Chondrocyte (in vitro differentiated cells): ENCODE results near the gene MEIS3. TPM values are rescaled to one million over a fixed set of nuclear protein-coding genes. Genes with fewer than 3 reads are reported as not detected.
"Not testable (repeated sequence)": the region's sequence is repeated elsewhere in the genome, so short reads cannot be mapped to it uniquely, and the experiment has no call there.

Experiments
- DNase-seq: peaks from one replicate; pipeline ENCODE4 v3.0.0; 2021; ENCODE audit warnings: mixed read lengths, low spot score
- H3K27ac Mint-ChIP-seq: one replicate; pipeline ENCODE4 v1.8.0; 2021; ENCODE audit warnings: mild to moderate bottlenecking, moderate library complexity, mixed read lengths; ENCODE audit not compliant: unreplicated experiment
- H3K27me3 Mint-ChIP-seq: 2 replicates; pipeline ENCODE4 v1.8.0; 2021; ENCODE audit warnings: low read depth, mixed read lengths
- H3K36me3 Mint-ChIP-seq: 2 replicates; pipeline ENCODE4 v1.8.0; 2021; ENCODE audit warnings: low read depth, mixed read lengths
- H3K4me1 Mint-ChIP-seq: 2 replicates; pipeline ENCODE4 v1.8.0; 2021; ENCODE audit warnings: low read depth, mild to moderate bottlenecking, mixed read lengths
- H3K4me3 Mint-ChIP-seq: one replicate; pipeline ENCODE4 v1.8.0; 2021; ENCODE audit warnings: mild to moderate bottlenecking, moderate library complexity, mixed read lengths; ENCODE audit not compliant: unreplicated experiment
- H3K9me3 Mint-ChIP-seq: 2 replicates; pipeline ENCODE4 v1.8.0; 2021; ENCODE audit warnings: low read depth, mixed read lengths
- total RNA-seq: library from RNA; stranded (reverse); gene quantifications from 3 replicates; pipeline ENCODE4 v1.2.1, GENCODE V29; 2021
- TF ChIP-seq, protein P1 (sequence below): fragments of 200-600 bp; sonication (generic); IDR thresholded peaks from 2 replicates; pipeline ENCODE4 v1.5.0; 2021; ENCODE audit warnings: antibody characterized with exemption, mild to moderate bottlenecking, moderate library complexity

Gene MEIS3
- total RNA-seq, 1 donor from 2014 or later: 79.5 TPM

- Mint-ChIP-seq H3K27ac (no peak overlapping the region), H3K9me3 (no peaks in the 10 kb centered on the region), H3K27me3 (peaks cover 11% of the 10 kb centered on the region), H3K36me3 (no peaks in the 10 kb centered on the region), H3K4me1 (peaks cover 3% of the 10 kb centered on the region), H3K4me3 (no peak overlapping the region)
- TF ChIP-seq, protein P1, sequence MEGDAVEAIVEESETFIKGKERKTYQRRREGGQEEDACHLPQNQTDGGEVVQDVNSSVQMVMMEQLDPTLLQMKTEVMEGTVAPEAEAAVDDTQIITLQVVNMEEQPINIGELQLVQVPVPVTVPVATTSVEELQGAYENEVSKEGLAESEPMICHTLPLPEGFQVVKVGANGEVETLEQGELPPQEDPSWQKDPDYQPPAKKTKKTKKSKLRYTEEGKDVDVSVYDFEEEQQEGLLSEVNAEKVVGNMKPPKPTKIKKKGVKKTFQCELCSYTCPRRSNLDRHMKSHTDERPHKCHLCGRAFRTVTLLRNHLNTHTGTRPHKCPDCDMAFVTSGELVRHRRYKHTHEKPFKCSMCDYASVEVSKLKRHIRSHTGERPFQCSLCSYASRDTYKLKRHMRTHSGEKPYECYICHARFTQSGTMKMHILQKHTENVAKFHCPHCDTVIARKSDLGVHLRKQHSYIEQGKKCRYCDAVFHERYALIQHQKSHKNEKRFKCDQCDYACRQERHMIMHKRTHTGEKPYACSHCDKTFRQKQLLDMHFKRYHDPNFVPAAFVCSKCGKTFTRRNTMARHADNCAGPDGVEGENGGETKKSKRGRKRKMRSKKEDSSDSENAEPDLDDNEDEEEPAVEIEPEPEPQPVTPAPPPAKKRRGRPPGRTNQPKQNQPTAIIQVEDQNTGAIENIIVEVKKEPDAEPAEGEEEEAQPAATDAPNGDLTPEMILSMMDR: no peak
- no peak for DNase-seq
Measured at GRCh38 chr19:47390533-47391488, 28.5 kb downstream of the MEIS3 start.

DNA sequence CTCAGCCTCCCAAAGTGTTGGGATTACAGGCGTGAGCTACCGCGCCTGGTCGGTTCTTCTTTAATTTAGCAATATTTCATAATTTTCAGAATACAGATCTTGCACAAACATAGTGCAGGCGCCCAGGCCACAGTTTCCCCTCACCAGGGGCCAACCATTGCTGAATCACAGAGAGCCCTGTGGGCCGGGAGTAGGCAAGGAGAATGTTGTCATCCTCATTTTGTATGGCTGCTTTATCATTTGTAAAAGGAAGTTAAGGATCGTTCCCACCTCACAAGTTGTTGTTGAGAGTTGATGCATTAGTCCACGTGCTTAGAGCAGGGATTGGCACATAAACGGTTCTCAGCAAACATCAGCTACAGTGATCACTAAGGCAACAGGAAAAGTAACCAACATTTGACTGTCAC, 30.2 kb downstream of the MEIS3 start:
- H3K4me1 Mint-ChIP-seq: peaks cover 3% of the 10 kb centered on the region
- no peaks in the 10 kb centered on the region for H3K36me3 Mint-ChIP-seq
- H3K27me3 Mint-ChIP-seq: peaks cover 7% of the 10 kb centered on the region
- H3K4me3 Mint-ChIP-seq: no peak overlapping the region
- no peak overlapping the region for H3K27ac Mint-ChIP-seq
- TF ChIP-seq, protein P1: no peak
- H3K9me3 Mint-ChIP-seq: no peaks in the 10 kb centered on the region
- no peak for DNase-seq

DNA sequence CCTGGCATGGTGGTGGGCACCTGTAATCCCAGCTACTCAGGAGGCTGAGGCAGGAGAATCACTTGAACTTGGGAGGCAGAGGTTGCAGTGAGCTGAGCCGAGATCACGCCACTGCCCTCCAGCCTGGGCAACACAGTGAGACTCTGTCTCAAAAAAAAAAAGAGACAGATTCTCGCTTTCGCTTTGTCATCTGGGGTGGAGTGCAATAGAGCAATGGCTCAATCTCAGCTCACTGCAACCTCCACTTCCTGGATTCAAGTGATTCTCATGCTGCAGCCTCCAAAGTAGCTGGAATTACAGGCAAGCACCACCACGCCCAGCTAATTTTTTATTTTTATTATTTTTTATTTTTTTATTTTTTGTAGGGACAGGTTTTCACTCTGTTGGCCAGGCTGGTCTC, 30.6 kb downstream of the MEIS3 start:
- not testable (repeated sequence) for H3K4me1 Mint-ChIP-seq, H3K36me3 Mint-ChIP-seq, H3K27me3 Mint-ChIP-seq, H3K9me3 Mint-ChIP-seq, DNase-seq, H3K4me3 Mint-ChIP-seq, H3K27ac Mint-ChIP-seq

DNA sequence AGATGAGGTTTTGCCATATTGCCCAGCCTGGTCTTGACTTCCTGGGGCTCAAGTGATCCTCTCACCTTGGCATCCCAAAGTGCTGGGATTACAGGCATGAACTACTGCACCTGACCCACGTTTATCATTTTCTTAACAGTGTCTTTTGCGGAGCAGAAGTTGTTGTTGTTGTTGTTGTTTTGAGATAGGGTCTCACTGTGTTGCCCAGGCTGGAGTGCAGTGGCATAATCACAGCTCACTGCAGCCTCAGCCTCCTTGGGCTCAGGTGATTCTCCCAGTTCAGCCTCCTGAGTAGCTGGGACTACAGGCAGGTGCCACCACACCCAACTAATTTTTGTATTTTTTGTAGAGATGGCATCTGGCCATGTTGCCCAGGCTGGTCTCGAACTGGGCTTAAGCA, 31.7 kb downstream of the MEIS3 start:
- not testable (repeated sequence) for H3K4me3 Mint-ChIP-seq, DNase-seq, H3K9me3 Mint-ChIP-seq, H3K27me3 Mint-ChIP-seq, H3K27ac Mint-ChIP-seq, H3K36me3 Mint-ChIP-seq, H3K4me1 Mint-ChIP-seq

DNA sequence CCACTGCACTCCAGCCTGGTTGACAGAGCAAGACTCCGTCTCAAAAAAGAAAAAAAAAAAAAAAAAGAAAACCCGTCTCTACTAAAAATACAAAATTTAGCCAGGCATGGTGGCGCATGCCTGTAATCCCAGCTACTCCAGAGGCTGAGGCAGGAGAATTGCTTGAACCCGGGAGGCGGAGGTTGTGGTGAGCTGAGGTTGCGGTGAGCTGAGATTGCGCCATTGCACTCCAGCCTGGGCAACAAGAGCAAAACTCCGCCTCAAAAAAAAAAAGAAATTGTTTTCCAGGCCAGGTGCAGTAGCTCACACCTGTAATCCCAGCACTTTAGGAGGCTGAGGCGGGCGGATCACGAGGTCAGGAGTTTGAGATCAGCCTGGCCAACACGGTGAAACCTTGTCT, 32.7 kb downstream of the MEIS3 start:
- not testable (repeated sequence) for DNase-seq, H3K27ac Mint-ChIP-seq, H3K36me3 Mint-ChIP-seq, H3K9me3 Mint-ChIP-seq, H3K4me3 Mint-ChIP-seq, H3K27me3 Mint-ChIP-seq, H3K4me1 Mint-ChIP-seq

DNA sequence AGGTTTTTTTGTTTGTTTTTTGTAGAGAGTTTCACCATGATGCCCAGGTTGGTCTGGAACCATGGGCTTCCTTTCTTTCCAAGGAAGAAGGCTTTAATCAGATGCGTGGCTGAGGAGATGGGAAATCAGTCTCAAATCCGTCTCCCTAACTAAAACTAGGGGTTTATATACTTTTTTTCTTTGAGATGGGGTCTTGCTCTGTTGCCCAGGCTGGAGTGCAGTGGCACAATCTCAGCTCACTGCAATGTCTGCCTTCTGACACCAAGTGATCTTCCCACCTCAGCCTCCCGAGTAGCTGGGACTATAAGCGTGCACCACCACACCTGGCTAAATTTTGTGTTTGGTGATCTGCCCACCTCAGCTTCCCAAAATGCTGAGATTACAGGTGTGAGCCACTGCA, 34.8 kb downstream of the MEIS3 start:
- H3K9me3 Mint-ChIP-seq, DNase-seq, H3K4me3 Mint-ChIP-seq, H3K27me3 Mint-ChIP-seq, H3K4me1 Mint-ChIP-seq, H3K27ac Mint-ChIP-seq: not testable (repeated sequence)
- H3K36me3 Mint-ChIP-seq: peaks cover 20% of the 10 kb centered on the region

GRCh38 chr19:47383890-47384289, 35.4 kb downstream of the MEIS3 start:
- not testable (repeated sequence) for DNase-seq, H3K4me1 Mint-ChIP-seq, H3K27me3 Mint-ChIP-seq, H3K27ac Mint-ChIP-seq, H3K9me3 Mint-ChIP-seq, H3K4me3 Mint-ChIP-seq
- H3K36me3 Mint-ChIP-seq: peaks cover 20% of the 10 kb centered on the region
